CD4-positive, alpha-beta T cell treated with Interleukin-12 subunit alpha and Interleukin-12 subunit beta, for 1 hour (primary cell): ENCODE results near the gene ZPBP.

Experiments
- DNase-seq: peaks from one replicate; pipeline ENCODE4 v3.0.0-alpha.2; 2020

Gene ZPBP

GRCh38 chr7:50037086-50037485 lies 56.0 kb downstream of the ZPBP start:
- no peak for DNase-seq

DNA sequence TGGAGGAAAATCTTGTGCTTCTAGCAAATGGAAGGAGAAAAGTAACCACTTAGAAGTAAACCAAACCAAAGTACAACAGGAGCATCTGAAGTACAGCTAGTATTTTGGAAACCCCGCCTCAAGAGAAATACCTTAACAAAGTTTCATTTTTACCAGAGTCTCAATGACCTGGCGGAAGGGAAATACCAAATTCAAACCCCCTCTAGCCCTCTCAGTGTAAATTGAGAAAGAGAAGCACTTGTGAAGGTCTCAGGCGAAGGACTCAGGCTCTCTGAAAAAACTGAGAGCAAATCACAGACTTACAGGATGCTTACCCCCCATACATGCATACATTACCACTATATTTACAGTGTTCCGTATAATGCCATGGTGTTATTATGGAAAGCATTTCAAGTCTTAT lies 70.1 kb downstream of the ZPBP start:
- no peak for DNase-seq

DNA sequence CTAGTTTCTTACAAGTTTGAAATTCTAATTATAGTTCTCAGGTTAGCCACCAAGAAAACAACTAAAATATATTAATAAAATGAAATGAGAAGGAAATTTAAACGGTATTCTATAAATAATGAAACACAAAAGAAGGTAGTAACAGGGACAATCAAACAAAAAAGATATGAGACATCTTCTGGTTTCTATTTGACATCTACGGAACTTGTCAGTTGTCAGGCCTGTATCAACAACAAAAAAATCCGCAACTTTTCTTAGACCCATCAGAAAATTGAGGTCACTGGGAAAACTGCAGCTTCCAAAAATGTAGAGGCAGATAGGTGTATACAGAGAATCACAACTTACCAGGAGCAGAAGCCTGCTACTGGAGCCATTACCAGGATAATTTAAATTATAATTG lies 70.6 kb downstream of the ZPBP start:
- no peak for DNase-seq

GRCh38 chr7:49995681-49996080 lies 97.4 kb downstream of the ZPBP start:
- no peak for DNase-seq

- DNase-seq = no peak
These were observed 106.9 kb downstream of the ZPBP start for GRCh38 chr7:49986191-49986590.

- no peak for DNase-seq
These were observed 112.6 kb downstream of the ZPBP start for GRCh38 chr7:49980465-49980864.

GRCh38 chr7:49976238-49976637 lies 116.8 kb downstream of the ZPBP start:
- DNase-seq = no peak

DNA sequence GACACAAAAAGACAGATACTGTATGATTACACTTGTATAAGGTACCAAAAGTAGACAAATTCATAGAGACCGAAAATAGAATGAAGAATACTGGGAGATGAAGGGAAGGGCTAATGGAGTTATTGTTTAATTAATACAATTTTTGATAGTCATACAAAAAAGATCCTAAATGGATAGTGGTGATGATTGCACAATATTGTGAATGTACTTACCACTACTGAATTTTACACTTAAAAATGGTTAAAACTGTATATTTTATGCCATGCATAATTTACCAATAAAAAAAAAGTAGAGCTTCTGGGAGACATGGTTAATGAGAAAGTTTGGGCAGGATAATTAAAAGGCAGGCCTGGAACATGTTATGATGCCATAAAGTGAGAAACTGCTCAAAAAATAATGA lies 119.0 kb downstream of the ZPBP start:
- no peak for DNase-seq

DNA sequence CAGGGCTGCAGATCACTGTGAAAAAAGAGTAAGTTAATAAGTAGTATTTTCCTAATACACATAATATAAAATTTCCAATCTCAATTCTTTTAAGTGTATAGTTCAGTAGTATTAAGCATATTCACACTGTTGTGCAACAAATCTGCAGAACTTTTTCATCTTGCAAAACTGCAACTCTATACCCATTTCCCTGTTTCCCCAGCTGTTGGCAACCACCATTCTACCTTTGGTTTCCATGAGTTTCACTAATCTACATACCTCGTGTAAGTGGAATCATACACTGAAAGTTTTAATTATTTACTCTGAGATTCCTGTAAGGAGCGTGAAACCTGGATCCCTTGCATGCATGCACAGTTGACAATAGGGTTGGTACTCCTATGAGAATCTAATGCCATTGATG lies 155.4 kb downstream of the ZPBP start:
- DNase-seq = no peak

GRCh38 chr7:49931627-49932026 lies 161.4 kb downstream of the ZPBP start:
- DNase-seq = no peak

GRCh38 chr7:49928787-49929186 lies 164.3 kb downstream of the ZPBP start:
- no peak for DNase-seq

GRCh38 chr7:49927631-49928030 lies 165.4 kb downstream of the ZPBP start:
- DNase-seq = no peak

- DNase-seq = no peak
These were observed 166.3 kb downstream of the ZPBP start for GRCh38 chr7:49926720-49927119.

GRCh38 chr7:49911909-49912308 lies 181.1 kb downstream of the ZPBP start:
- no peak for DNase-seq

DNA sequence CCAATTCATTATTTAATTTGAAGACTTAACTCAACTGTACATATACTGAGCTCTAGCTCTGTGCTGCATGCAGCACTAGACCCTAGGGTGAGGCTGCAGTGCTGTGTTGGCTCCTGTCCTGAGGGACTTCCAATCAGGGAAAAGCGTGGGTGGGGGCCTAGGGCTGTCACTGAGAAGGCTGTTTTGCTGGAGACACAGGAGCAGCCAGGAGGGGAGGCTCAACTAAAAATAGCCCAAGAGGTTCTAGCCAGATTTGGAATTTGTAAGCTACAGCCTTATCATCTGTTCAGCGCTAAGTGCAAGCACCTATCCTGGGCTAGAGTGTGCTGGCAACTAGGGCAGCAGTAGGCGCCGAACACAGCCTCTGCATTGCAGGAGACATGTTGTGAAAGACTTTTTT lies 198.5 kb downstream of the ZPBP start:
- DNase-seq = no peak

GRCh38 chr7:49893131-49893530 lies 199.9 kb downstream of the ZPBP start:
- DNase-seq = no peak

- DNase-seq = no peak
These were observed 200.6 kb downstream of the ZPBP start for GRCh38 chr7:49892481-49892880.
